Suprapubic skin (tissue), 4 donors: ENCODE data around the gene GRM3.

ENCODE experiments used
- CTCF ChIP-seq, 2 donors: fragments of 200-600 bp in 1 of 2; fragments of 450-650 bp in 1 of 2; sonication (generic) in 1 of 2; IDR thresholded peaks; one replicate each; pipeline ENCODE4 v1.5.1; 2016 to 2019; ENCODE audit warnings: antibody characterized with exemption in 2 of 2, mild to moderate bottlenecking in 1 of 2, moderate library complexity in 1 of 2
- POLR2A ChIP-seq, 2 donors: fragments of 450-650 bp; IDR thresholded peaks; one replicate each; pipeline ENCODE4 v1.6.1; 2017; ENCODE audit warnings: antibody characterized with exemption in 2 of 2, mild to moderate bottlenecking in 2 of 2, moderate library complexity in 2 of 2
- POLR2AphosphoS5 ChIP-seq, 3 donors: sonication (generic); formaldehyde crosslinking; IDR thresholded peaks; one replicate each; pipeline ENCODE4 v1.6.1; 2017; ENCODE audit warnings: antibody characterized with exemption in 3 of 3

GRCh38 chr7:86778271-86778670, 134.6 kb downstream of the GRM3 start:
- TF ChIP-seq POLR2AphosphoS5 (IDR thresholded peaks at IDR 0.05) (no peak), CTCF (IDR thresholded peaks at IDR 0.05) (no peak), POLR2A (IDR thresholded peaks at IDR 0.05) (no peak)
